CD14-positive monocyte (primary cell): ENCODE measurements around the gene CEP89. TPM values are rescaled to one million over a fixed set of nuclear protein-coding genes. Genes with fewer than 3 reads are reported as not detected.
"Not testable (repeated sequence)": the region's sequence is repeated elsewhere in the genome, so short reads cannot be mapped to it uniquely, and the experiment has no call there.

Experiments used
- DNase-seq, 3 donors: peaks; one replicate each; pipeline ENCODE4 v3.0.0-alpha.2; 2011 to 2022
- H2AFZ ChIP-seq: 2 replicates; pipeline ENCODE4 v1.6.0; 2012; ENCODE audit warnings: mild to moderate bottlenecking, low read depth, low read length, inconsistent platforms; ENCODE audit not compliant: insufficient read depth, poor library complexity, severe bottlenecking
- H3K27ac ChIP-seq, 2 donors: 1 replicate in 1 of 2; 2 replicates in 1 of 2; pipeline ENCODE4 v1.5.1; 2012 to 2013; ENCODE audit warnings: low read length in 2 of 2, control low read depth in 1 of 2, inconsistent platforms in 1 of 2, low read depth in 1 of 2, mild to moderate bottlenecking in 1 of 2
- H3K27me3 ChIP-seq, 2 donors: one replicate each; pipeline versions ENCODE4 v1.6.0 to v1.6.1; 2011 to 2013; ENCODE audit warnings: low read length in 2 of 2; ENCODE audit not compliant: control insufficient read depth in 2 of 2, insufficient read depth in 2 of 2
- H3K36me3 ChIP-seq, 2 donors: replicated peaks in 1 of 2; 1 replicate in 1 of 2; 2 replicates in 1 of 2; pipeline versions ENCODE4 v1.5.1 to v1.6.1; 2012 to 2013; ENCODE audit warnings: low read length in 2 of 2, control low read depth in 1 of 2, inconsistent platforms in 1 of 2, mild to moderate bottlenecking in 1 of 2; ENCODE audit not compliant: insufficient read depth in 2 of 2, control insufficient read depth in 1 of 2
- H3K4me1 ChIP-seq, 2 donors: 1 replicate in 1 of 2; 2 replicates in 1 of 2; pipeline versions ENCODE4 v1.5.1 to v1.6.1; 2012 to 2013; ENCODE audit warnings: low read length in 2 of 2, control low read depth in 1 of 2, inconsistent platforms in 1 of 2, mild to moderate bottlenecking in 1 of 2, moderate library complexity in 1 of 2; ENCODE audit not compliant: insufficient read depth in 2 of 2, control insufficient read depth in 1 of 2
- H3K4me2 ChIP-seq: replicated peaks from 2 replicates; pipeline ENCODE3; 2012; ENCODE audit warnings: low read length, moderate library complexity, mild to moderate bottlenecking; ENCODE audit not compliant: poor library complexity, severe bottlenecking; ENCODE audit errors: extremely low read depth
- H3K4me3 ChIP-seq, 3 experiments: fragments of 200-600 bp in 1 of 3; sonication (generic) in 1 of 3; replicated peaks in 1 of 3; 1 replicate in 2 of 3; 2 replicates in 1 of 3; pipeline ENCODE4 v1.5.1; 2011 to 2013; ENCODE audit warnings: low read length in 3 of 3, mild to moderate bottlenecking in 3 of 3, control low read depth in 2 of 3, low read depth in 2 of 3, inconsistent platforms in 1 of 3, moderate library complexity in 1 of 3
- H3K79me2 ChIP-seq: 2 replicates; pipeline ENCODE4 v1.6.0; 2012; ENCODE audit warnings: mild to moderate bottlenecking, control low read depth, inconsistent platforms, low read length, moderate library complexity; ENCODE audit not compliant: insufficient read depth
- H3K9ac ChIP-seq: 2 replicates; pipeline ENCODE4 v1.6.0; 2017; ENCODE audit warnings: low read length, mild to moderate bottlenecking; ENCODE audit not compliant: insufficient read depth, poor library complexity, severe bottlenecking
- H3K9me3 ChIP-seq, 2 donors: replicated peaks in 1 of 2; 1 replicate in 1 of 2; 2 replicates in 1 of 2; pipeline versions ENCODE4 v1.5.1 to v1.6.1; 2012 to 2013; ENCODE audit warnings: low read length in 2 of 2, control low read depth in 1 of 2; ENCODE audit not compliant: control insufficient read depth in 1 of 2, insufficient read depth in 1 of 2
- H4K20me1 ChIP-seq: 2 replicates; pipeline ENCODE4 v1.6.0; 2012; ENCODE audit warnings: mild to moderate bottlenecking, low read length, control low read depth, moderate library complexity; ENCODE audit not compliant: insufficient read depth
- H3K27ac Mint-ChIP-seq, 7 donors: one replicate each; pipeline ENCODE4 v1.8.0; 2020; ENCODE audit warnings: mild to moderate bottlenecking in 7 of 7, mixed read lengths in 7 of 7, moderate library complexity in 6 of 7, inconsistent platforms in 2 of 7
- H3K27me3 Mint-ChIP-seq, 3 donors: one replicate each; pipeline ENCODE4 v1.8.0; 2021 to 2022; ENCODE audit warnings: low read depth in 3 of 3, mild to moderate bottlenecking in 3 of 3, mixed read lengths in 3 of 3, moderate library complexity in 3 of 3, inconsistent platforms in 1 of 3
- H3K36me3 Mint-ChIP-seq, 2 donors: one replicate each; pipeline ENCODE4 v1.8.0; 2020; ENCODE audit warnings: mixed read lengths in 2 of 2, inconsistent platforms in 1 of 2, mild to moderate bottlenecking in 1 of 2
- H3K4me1 Mint-ChIP-seq: one replicate; pipeline ENCODE4 v1.8.0; 2020; ENCODE audit warnings: mild to moderate bottlenecking, mixed read lengths
- H3K4me3 Mint-ChIP-seq, 2 donors: one replicate each; pipeline ENCODE4 v1.8.0; 2020; ENCODE audit warnings: mild to moderate bottlenecking in 2 of 2, mixed read lengths in 2 of 2, moderate library complexity in 1 of 2
- H3K9me3 Mint-ChIP-seq, 7 donors: one replicate each; pipeline ENCODE4 v1.8.0; 2020 to 2022; ENCODE audit warnings: mixed read lengths in 7 of 7, mild to moderate bottlenecking in 6 of 7, moderate library complexity in 6 of 7, inconsistent platforms in 2 of 7
- WGBS: methylation state at CpG from one replicate; pipeline ENCODE4 v1.1.5; 2013; ENCODE audit warnings: missing lambda C conversion rate; ENCODE audit not compliant: insufficient coverage; 5-methylcytosine and 5-hydroxymethylcytosine counted together
- intact Hi-C, 2 donors: fragments of 100-400 bp; cut with micrococcal nuclease; formaldehyde crosslinking; loops; one replicate each; pipeline versions ENCODE4 v1.15.0 to v1.15.1; 2023
- polyA plus RNA-seq, 3 donors: library from polyadenylated mRNA; depleted of rRNA in 1 of 3; unstranded in 2 of 3; stranded (reverse) in 1 of 3; fragments of 300-500 nt in 2 of 3; fragments of >200 nt in 1 of 3; fragmentation: Illumina TruSeq in 2 of 3; gene quantifications; 1 replicate in 2 of 3; 2 replicates in 1 of 3; pipeline ENCODE4 v1.2.3, GENCODE V29; 2012 to 2021
- TF ChIP-seq, protein P1 (sequence below): fragments of 200-600 bp; IDR thresholded peaks from one replicate; pipeline ENCODE4 v1.8.0; 2022; ENCODE audit warnings: antibody characterized with exemption, mild to moderate bottlenecking

Gene CEP89
- polyA plus RNA-seq, 3 donors: 4.6 to 6.5 (median 4.7) TPM

- H3K4me1 ChIP-seq: no peaks in the 10 kb centered on the region
- no peaks in the 10 kb centered on the region for H3K4me1 Mint-ChIP-seq
- H3K4me2 ChIP-seq: no peak overlapping the region
- no peaks in the 10 kb centered on the region for H4K20me1 ChIP-seq
- no peak overlapping the region for H3K9ac ChIP-seq
- H3K79me2 ChIP-seq: no peaks in the 10 kb centered on the region
- 80% methylated on average over 1 of the region's 4 CpGs for WGBS
- H3K27me3 Mint-ChIP-seq: no peaks in the 10 kb centered on the region
- peaks cover 17 to 20% of the 10 kb centered on the region in 2 donors for H3K9me3 ChIP-seq
- H3K9me3 Mint-ChIP-seq: peaks cover 17 to 26% (median 21%) of the 10 kb centered on the region in 7 donors
- no peak overlapping the region for H3K27ac ChIP-seq
- H3K27me3 ChIP-seq: no peaks in the 10 kb centered on the region
- no peak for DNase-seq
- intact Hi-C loops: no loop called here
- no peak overlapping the region for H2AFZ ChIP-seq
- no peak overlapping the region for H3K4me3 ChIP-seq
- peaks cover 16 to 39% of the 10 kb centered on the region in 2 donors for H3K36me3 Mint-ChIP-seq
- no peak overlapping the region for H3K4me3 Mint-ChIP-seq
- H3K36me3 ChIP-seq: no peaks in the 10 kb centered on the region
- H3K27ac Mint-ChIP-seq: no peak overlapping the region
- TF ChIP-seq, protein P1, sequence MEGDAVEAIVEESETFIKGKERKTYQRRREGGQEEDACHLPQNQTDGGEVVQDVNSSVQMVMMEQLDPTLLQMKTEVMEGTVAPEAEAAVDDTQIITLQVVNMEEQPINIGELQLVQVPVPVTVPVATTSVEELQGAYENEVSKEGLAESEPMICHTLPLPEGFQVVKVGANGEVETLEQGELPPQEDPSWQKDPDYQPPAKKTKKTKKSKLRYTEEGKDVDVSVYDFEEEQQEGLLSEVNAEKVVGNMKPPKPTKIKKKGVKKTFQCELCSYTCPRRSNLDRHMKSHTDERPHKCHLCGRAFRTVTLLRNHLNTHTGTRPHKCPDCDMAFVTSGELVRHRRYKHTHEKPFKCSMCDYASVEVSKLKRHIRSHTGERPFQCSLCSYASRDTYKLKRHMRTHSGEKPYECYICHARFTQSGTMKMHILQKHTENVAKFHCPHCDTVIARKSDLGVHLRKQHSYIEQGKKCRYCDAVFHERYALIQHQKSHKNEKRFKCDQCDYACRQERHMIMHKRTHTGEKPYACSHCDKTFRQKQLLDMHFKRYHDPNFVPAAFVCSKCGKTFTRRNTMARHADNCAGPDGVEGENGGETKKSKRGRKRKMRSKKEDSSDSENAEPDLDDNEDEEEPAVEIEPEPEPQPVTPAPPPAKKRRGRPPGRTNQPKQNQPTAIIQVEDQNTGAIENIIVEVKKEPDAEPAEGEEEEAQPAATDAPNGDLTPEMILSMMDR: no peak
Measured at GRCh38 chr19:32887572-32888215, 84.1 kb downstream of the CEP89 start.

DNA sequence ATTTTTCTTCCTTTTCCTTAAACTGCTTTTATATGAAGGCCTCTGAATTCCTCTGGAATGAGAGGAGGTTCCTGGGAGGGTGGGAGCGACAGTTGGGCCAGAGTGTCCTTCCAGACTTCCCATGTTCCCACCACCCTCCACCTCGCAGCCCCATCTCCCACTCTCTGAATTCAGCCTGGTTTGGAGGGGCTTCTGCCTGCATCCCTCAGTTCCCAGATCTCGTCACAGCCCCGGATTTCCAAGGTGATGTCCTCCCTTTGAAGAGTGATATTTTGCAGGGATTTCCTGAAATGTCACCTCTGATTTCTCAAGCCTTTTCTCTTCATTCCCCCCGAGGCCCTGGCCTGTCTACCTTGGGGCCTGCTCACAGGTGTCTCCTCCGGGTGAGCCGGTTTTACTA, 85.5 kb downstream of the CEP89 start:
- peaks cover 8 to 10% of the 10 kb centered on the region in 2 donors for H3K9me3 ChIP-seq
- H4K20me1 ChIP-seq: no peaks in the 10 kb centered on the region
- no peak overlapping the region for H3K4me3 ChIP-seq
- H3K27me3 ChIP-seq: no peaks in the 10 kb centered on the region
- H3K36me3 ChIP-seq: no peaks in the 10 kb centered on the region
- H3K9ac ChIP-seq: no peak overlapping the region
- DNase-seq: no peak
- peaks cover 13 to 30% of the 10 kb centered on the region in 2 donors for H3K36me3 Mint-ChIP-seq
- H3K27ac ChIP-seq: no peak overlapping the region
- no CpG with 5 or more reads among the region's 7 CpGs for WGBS
- no peaks in the 10 kb centered on the region for H3K4me1 ChIP-seq
- no peaks in the 10 kb centered on the region for H3K79me2 ChIP-seq
- H3K4me1 Mint-ChIP-seq: no peaks in the 10 kb centered on the region
- no peak overlapping the region for H3K4me3 Mint-ChIP-seq
- peaks cover 6 to 15% (median 10%) of the 10 kb centered on the region in 7 donors for H3K9me3 Mint-ChIP-seq
- TF ChIP-seq, protein P1: no peak
- H2AFZ ChIP-seq: no peak overlapping the region
- H3K4me2 ChIP-seq: no peak overlapping the region
- H3K27me3 Mint-ChIP-seq: no peaks in the 10 kb centered on the region
- intact Hi-C loops: no loop called here
- no peak overlapping the region for H3K27ac Mint-ChIP-seq

DNA sequence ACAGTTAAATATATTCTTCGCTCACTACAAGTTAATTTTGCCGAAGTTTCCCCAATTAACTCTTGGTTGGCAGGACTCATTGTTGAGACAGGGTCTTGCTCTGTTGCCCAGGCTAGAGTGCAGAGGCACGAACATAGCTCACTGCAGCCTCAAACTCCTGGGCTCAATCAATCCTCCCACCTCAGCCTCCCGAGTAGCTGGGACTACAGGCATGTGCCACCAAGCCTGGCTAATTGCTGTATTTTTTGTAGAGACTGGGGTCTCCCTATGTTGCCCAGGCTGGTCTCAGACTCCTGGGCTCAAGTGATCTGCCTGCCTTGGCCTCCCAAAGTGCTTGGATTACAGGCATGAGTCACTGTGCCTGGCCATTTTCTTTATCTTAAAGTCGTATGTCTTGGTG, 86.5 kb downstream of the CEP89 start:
- H3K4me1 ChIP-seq, H3K27me3 Mint-ChIP-seq, H3K27ac ChIP-seq, H2AFZ ChIP-seq, DNase-seq, H3K4me3 Mint-ChIP-seq, H3K27me3 ChIP-seq, H3K4me1 Mint-ChIP-seq, H3K9ac ChIP-seq, H3K9me3 ChIP-seq, H4K20me1 ChIP-seq, H3K79me2 ChIP-seq, intact Hi-C loops, H3K4me2 ChIP-seq, H3K4me3 ChIP-seq, H3K27ac Mint-ChIP-seq, H3K36me3 ChIP-seq, H3K9me3 Mint-ChIP-seq: not testable (repeated sequence)
- H3K36me3 Mint-ChIP-seq: peaks cover 14 to 21% of the 10 kb centered on the region in 2 donors
- WGBS: 100% methylated on average over 2 of the region's 5 CpGs
